Breast epithelium (tissue), 4 donors: ENCODE results near the gene AKR7A2. TPM values are rescaled to one million over a fixed set of nuclear protein-coding genes. Genes with fewer than 3 reads are reported as not detected.
A peak's percentile ranks its signal among the peaks of the same experiment; 100 is the strongest.

Experiments used
- DNase-seq, 2 donors: peaks; one replicate each; pipeline ENCODE4 v3.0.0-alpha.2; 2019; ENCODE audit warnings: low spot score in 2 of 2
- H3K27ac ChIP-seq, 2 donors: fragments of 200-600 bp; sonication (generic) in 1 of 2; one replicate each; pipeline ENCODE4 v1.5.1; 2016 to 2019; ENCODE audit warnings: mild to moderate bottlenecking in 1 of 2
- H3K27me3 ChIP-seq, 2 donors: fragments of 200-600 bp; sonication (generic) in 1 of 2; one replicate each; pipeline versions ENCODE4 v1.5.1 to v1.6.0; 2017 to 2019; ENCODE audit warnings: control low read depth in 1 of 2, mild to moderate bottlenecking in 1 of 2
- H3K36me3 ChIP-seq: fragments of 200-600 bp; one replicate; pipeline ENCODE4 v1.5.1; 2019
- H3K4me1 ChIP-seq, 2 donors: fragments of 200-600 bp; sonication (generic); one replicate each; pipeline ENCODE4 v1.5.1; 2016 to 2019; ENCODE audit warnings: control low read depth in 1 of 2
- H3K4me3 ChIP-seq, 3 donors: fragments of 200-600 bp; sonication (generic); 1 replicate in 2 of 3; 2 replicates in 1 of 3; pipeline ENCODE4 v1.5.1; 2016 to 2019; ENCODE audit warnings: mild to moderate bottlenecking in 3 of 3, moderate library complexity in 2 of 3
- H3K9me3 ChIP-seq, 2 donors: fragments of 200-600 bp; sonication (generic) in 1 of 2; one replicate each; pipeline ENCODE4 v1.5.1; 2016 to 2019; ENCODE audit warnings: control low read depth in 1 of 2
- POLR2A ChIP-seq: fragments of 450-650 bp; IDR thresholded peaks from one replicate; pipeline ENCODE4 v1.6.1; 2016; ENCODE audit warnings: antibody characterized with exemption, mild to moderate bottlenecking, moderate library complexity
- POLR2AphosphoS5 ChIP-seq, 3 donors: sonication (generic); formaldehyde crosslinking; IDR thresholded peaks; one replicate each; pipeline ENCODE4 v1.6.1; 2017; ENCODE audit warnings: antibody characterized with exemption in 3 of 3
- intact Hi-C: fragments of 100-400 bp; cut with DNase I; formaldehyde crosslinking; loops from one replicate; pipeline ENCODE4 v1.15.1; 2023; ENCODE audit warnings: low total_unique reads
- total RNA-seq, 3 donors: library from RNA; depleted of rRNA; stranded (reverse); fragments of >200 nt; gene quantifications; one replicate each; pipeline ENCODE4 v1.1.0, GENCODE V29; 2016
- TF ChIP-seq, protein P1 (sequence below), 3 donors: fragments of 450-650 bp; IDR thresholded peaks; one replicate each; pipeline ENCODE4 v1.5.1; 2016 to 2017; ENCODE audit warnings: antibody characterized with exemption in 3 of 3, mild to moderate bottlenecking in 3 of 3, moderate library complexity in 3 of 3

The AKR7A2 gene
- total RNA-seq, 3 donors from 2014 or later: 65.9 to 116 (median 80.5) TPM

GRCh38 chr1:19310720-19311502 is 1.0 kb downstream of the AKR7A2 start:
- H3K4me3 ChIP-seq: peak overlapping the region; percentile 81 to 96 (median 92)
- intact Hi-C loops: no loop called here
- H3K27me3 ChIP-seq: no peaks in the 10 kb centered on the region
- peaks cover 5 to 6% of the 10 kb centered on the region in 2 donors for H3K4me1 ChIP-seq
- DNase-seq: no peak
- no peaks in the 10 kb centered on the region for H3K9me3 ChIP-seq
- no peaks in the 10 kb centered on the region for H3K36me3 ChIP-seq
- peak overlapping the region; percentile 72 to 88 for H3K27ac ChIP-seq
- no peak for TF ChIP-seq POLR2AphosphoS5 (IDR thresholded peaks at IDR 0.05)
- TF ChIP-seq POLR2A: no peak
- TF ChIP-seq, protein P1, sequence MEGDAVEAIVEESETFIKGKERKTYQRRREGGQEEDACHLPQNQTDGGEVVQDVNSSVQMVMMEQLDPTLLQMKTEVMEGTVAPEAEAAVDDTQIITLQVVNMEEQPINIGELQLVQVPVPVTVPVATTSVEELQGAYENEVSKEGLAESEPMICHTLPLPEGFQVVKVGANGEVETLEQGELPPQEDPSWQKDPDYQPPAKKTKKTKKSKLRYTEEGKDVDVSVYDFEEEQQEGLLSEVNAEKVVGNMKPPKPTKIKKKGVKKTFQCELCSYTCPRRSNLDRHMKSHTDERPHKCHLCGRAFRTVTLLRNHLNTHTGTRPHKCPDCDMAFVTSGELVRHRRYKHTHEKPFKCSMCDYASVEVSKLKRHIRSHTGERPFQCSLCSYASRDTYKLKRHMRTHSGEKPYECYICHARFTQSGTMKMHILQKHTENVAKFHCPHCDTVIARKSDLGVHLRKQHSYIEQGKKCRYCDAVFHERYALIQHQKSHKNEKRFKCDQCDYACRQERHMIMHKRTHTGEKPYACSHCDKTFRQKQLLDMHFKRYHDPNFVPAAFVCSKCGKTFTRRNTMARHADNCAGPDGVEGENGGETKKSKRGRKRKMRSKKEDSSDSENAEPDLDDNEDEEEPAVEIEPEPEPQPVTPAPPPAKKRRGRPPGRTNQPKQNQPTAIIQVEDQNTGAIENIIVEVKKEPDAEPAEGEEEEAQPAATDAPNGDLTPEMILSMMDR (IDR thresholded peaks at IDR 0.05): no peak

- Histone ChIP-seq H3K4me1 (peaks cover 5 to 6% of the 10 kb centered on the region in 2 donors), H3K4me3 (no peak overlapping the region), H3K27ac (no peak overlapping the region), H3K36me3 (no peaks in the 10 kb centered on the region), H3K9me3 (no peaks in the 10 kb centered on the region), H3K27me3 (no peaks in the 10 kb centered on the region)
- no peak for TF ChIP-seq POLR2A
- TF ChIP-seq, protein P1 (IDR thresholded peaks at IDR 0.05): no peak
- TF ChIP-seq POLR2AphosphoS5 (IDR thresholded peaks at IDR 0.05): no peak
- no peak for DNase-seq
- intact Hi-C loops: no loop called here
Measured at GRCh38 chr1:19310061-19310460, 1.9 kb downstream of the AKR7A2 start.

- Histone ChIP-seq H3K9me3 (no peaks in the 10 kb centered on the region), H3K4me3 (no peak overlapping the region), H3K36me3 (peaks cover 4% of the 10 kb centered on the region), H3K4me1 (peaks cover 5 to 6% of the 10 kb centered on the region in 2 donors), H3K27me3 (no peaks in the 10 kb centered on the region), H3K27ac (no peak overlapping the region)
- intact Hi-C loops: no loop called here
- no peak for DNase-seq
- TF ChIP-seq POLR2AphosphoS5 (IDR thresholded peaks at IDR 0.05) (no peak), POLR2A (no peak)
- TF ChIP-seq, protein P1 (IDR thresholded peaks at IDR 0.05): no peak
Measured at GRCh38 chr1:19309123-19309813, 2.7 kb downstream of the AKR7A2 start.

DNA sequence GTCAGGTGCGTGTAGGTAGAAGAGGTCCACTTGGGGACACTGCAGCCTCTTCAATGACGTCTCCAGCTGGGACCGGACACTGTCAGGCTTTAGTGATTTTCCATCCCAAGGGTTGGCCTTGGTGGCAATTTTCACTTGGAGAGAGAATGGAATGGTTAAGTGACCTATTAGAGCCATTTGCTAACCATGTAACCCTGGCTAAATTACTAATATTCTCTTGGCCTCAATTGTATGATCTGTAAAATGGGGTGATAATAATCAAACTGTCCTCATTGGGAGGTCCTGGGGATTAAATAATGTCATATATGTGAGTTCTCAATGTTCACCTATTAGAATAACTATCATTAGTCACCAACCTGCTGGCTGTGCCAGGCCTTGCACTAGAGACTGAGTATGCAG is 3.4 kb downstream of the AKR7A2 start:
- H3K4me1 ChIP-seq: peaks cover 5 to 6% of the 10 kb centered on the region in 2 donors
- H3K36me3 ChIP-seq: peaks cover 8% of the 10 kb centered on the region
- TF ChIP-seq, protein P1 (IDR thresholded peaks at IDR 0.05): no peak
- no peak overlapping the region for H3K4me3 ChIP-seq
- intact Hi-C loops: no loop called here
- DNase-seq: no peak
- no peak overlapping the region for H3K27ac ChIP-seq
- no peaks in the 10 kb centered on the region for H3K9me3 ChIP-seq
- H3K27me3 ChIP-seq: no peaks in the 10 kb centered on the region
